Renal pelvis (tissue), 4 donors: ENCODE results near the gene FHOD1. TPM values are rescaled to one million over a fixed set of nuclear protein-coding genes. Genes with fewer than 3 reads are reported as not detected.

Experiments
- DNase-seq: peaks from one replicate; pipeline ENCODE4 v3.0.0-alpha.2; 2013
- polyA plus RNA-seq, 3 donors: library from polyadenylated mRNA; unstranded; fragments of 120-200 nt; gene quantifications; one replicate each; pipeline ENCODE4 v1.2.1, GENCODE V29; 2013; ENCODE audit not compliant: insufficient read length in 3 of 3

The FHOD1 gene
- polyA plus RNA-seq, 3 donors, result 45.1 to 48.9 (median 47.5) TPM

DNA sequence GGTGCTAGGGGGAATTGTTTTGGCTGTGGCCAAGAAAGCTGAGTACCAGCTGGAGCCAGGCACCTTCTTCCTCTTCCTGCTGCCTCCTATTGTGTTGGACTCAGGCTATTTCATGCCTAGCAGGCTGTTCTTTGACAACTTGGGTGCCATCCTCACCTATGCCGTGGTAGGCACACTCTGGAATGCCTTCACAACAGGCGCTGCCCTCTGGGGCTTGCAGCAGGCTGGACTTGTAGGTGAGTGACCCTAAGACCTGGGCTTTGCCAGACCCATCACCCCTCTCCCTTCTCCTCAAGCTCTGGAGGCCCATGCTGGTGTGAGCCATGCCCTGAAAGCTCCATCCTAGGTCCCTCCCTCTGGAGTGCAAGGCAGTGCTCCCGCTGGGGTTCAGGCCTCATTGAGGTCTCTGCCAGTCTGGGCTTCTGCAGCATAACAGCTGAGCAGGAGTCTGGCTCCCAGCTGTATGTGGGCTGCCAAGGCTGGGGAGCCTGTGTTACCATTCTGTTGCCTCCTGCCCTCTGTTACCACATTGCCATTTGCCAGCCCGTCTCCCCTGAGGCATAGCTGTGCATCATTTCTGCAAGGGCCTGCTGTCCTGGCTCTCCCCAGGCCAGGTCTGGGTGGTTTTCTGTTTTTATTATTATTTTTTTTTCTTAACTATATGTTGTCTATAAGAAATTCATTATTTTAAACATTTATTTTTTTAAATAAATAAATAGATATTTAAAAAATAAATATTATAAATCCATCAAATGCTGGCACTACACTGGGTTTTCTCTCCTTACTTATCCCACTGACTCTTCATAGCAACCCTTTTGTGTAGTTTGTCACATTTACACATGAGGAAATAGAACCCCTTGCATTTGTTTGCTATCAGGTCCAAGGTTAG is 5.6 kb upstream of the FHOD1 start:
- DNase-seq, result no peak

- DNase-seq, result no peak
These were observed 2.7 kb upstream of the FHOD1 start for GRCh38 chr16:67250045-67250327.

DNA sequence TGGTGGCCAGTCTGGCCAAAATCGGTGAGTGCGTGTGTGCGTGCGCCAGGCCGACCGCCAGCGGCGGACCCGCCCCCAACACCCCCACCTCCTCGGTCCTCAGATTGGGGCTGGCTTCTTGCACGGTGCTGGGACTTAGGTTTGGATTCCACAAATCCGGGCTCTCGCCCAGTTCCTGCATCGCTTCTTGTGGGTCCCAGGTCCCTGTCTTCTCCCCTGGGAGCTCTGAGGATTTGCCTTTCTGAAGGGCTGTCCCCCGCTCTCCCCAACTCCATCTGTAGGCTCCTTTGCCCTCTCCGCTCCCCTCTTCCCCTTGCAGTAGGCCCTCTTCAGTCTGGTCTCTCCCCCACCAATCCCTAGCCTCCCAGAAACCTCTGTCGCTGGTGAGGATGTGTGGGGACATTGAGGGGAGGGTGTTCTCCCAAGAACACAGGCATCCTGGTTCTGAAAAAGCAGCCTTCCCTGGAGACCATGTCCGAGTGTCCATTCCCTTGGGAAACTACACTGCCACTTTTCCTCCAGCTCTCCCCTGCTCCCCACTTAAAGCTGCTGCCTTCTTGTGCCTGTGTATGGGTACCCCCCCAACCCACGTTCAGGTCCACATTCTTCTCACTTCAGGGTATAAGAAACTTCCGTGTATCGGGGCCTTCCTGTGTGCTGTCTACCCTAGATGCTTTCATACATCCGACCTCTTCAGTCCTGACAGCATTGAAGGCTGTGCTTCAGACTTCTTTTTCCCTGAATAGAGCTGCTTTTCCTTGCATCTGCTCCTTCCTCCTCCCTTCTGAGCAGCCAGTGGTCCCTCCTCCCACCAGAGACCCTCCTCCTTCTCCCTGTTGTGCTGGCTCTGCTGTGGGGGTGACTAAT is 2.1 kb upstream of the FHOD1 start:
- DNase-seq, result no peak

- DNase-seq, result no peak
These were observed 1.3 kb upstream of the FHOD1 start, which contains the start of gene SLC9A5 for GRCh38 chr16:67248401-67249177. Gene SLC9A5, plus strand, starts transcription at chr16:67248979. Its CDS starts 36 bp downstream, at chr16:67249015.

- DNase-seq, result no peak
These were observed 756 bp upstream of the FHOD1 start for GRCh38 chr16:67248073-67248400.

DNA sequence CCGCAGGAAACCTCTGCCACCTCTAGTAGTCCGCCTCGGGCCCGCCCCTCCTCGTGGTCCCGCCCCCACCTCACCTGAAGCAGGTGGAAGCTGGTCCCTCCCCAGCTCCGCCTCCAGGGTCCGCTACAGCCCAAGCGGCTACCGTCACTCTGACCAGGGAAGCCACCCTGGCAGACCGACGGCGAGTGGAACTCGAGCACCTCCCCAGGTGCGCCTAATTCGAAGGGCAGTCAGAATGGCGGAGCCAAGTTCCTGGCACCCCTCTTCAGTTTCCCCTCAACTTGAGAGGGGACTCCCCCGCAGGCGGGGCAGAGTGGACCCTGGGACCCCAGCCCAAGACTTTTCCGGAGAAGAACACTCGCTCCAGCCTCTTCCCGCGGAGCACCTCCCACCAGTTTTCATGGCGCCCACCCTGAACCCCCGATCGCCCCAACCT is 507 bp downstream of the FHOD1 start:
- no peak for DNase-seq

GRCh38 chr16:67246081-67246755 is 1.1 kb downstream of the FHOD1 start:
- DNase-seq, result peak; percentile 81

DNA sequence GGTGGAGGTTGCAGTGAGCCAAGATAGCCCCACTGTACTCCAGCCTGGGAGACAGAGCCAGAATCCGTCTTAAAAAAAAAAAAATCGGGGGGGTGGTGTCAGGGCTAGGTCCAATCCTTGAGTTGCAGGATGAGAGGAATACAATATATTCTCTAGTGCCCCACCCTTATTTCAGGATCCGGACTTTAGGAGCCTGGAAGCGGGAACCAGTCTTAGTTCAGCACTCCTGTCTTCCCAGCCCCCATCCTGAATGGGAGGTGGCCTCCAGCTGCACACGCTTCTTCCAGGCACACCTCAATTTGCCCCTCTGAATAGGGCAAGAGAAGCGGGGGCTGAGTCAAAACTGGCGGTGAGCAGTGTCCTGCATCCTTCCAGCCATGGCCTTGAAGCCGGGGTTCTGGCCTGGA is 1.6 kb downstream of the FHOD1 start:
- DNase-seq, result no peak

GRCh38 chr16:67245186-67245585 is 2.1 kb downstream of the FHOD1 start:
- no peak for DNase-seq

DNA sequence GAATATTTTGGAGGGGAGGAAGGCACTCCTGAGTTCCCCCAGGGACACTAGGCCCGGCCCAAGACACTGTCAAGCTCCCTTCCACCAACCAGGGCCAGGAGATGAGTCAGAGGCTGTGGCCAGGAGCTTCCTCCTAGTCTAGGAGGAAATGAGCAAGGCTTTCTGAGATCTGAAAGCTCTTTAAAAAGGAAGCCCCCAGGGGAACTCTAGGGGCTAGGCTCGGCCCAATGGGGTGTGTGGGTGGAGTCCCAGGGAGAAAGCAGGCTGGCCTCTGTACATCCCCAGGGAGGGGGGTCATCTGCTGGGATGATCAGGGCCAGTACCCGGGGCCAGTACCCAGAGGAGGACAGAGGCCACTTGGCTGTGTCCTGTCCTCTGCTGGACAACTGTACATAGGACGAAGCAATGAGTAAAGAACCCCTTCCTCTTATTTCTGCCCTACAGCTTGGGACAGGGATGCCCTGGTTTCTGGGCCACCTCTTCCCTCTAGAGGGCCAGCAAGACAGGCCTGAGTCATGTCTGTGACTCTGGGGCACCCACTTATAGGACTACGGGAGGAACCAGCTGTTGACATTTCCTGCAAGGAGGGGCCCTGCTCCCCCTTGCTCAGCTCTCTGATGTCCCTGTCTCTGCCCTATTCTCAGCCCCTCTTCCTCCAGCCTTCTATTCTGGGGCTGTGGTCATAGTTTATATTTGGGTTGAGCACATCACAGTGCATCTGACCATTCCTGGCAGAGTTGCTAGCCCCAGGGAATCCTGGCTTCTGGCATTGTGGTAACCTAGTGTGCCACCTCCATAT is 2.7 kb downstream of the FHOD1 start:
- DNase-seq, result no peak

DNA sequence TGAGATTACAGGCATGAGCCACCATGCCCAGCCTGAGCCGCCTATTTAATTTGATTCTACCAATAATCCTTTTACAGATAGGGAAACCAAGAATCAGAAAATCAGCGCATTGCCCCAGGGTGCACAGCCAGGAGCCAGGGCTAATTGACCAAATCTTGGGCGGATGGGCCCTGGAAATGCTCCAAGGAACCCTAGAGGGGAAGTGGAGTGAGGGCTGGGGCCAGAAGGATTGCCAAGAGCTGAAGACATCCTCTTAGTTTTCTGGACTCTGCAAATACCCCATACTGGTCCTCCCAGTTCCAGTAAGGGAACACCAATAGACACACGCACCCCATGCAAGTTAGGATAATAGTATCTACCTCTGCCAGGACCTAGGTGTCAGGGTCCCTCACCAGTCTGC is 3.8 kb downstream of the FHOD1 start:
- no peak for DNase-seq

- DNase-seq, result no peak
These were observed 5.0 kb downstream of the FHOD1 start for GRCh38 chr16:67242138-67242730.

- no peak for DNase-seq
These were observed 6.0 kb downstream of the FHOD1 start for GRCh38 chr16:67241008-67241900.

- DNase-seq, result no peak
These were observed 6.8 kb downstream of the FHOD1 start for GRCh38 chr16:67240506-67240905.

DNA sequence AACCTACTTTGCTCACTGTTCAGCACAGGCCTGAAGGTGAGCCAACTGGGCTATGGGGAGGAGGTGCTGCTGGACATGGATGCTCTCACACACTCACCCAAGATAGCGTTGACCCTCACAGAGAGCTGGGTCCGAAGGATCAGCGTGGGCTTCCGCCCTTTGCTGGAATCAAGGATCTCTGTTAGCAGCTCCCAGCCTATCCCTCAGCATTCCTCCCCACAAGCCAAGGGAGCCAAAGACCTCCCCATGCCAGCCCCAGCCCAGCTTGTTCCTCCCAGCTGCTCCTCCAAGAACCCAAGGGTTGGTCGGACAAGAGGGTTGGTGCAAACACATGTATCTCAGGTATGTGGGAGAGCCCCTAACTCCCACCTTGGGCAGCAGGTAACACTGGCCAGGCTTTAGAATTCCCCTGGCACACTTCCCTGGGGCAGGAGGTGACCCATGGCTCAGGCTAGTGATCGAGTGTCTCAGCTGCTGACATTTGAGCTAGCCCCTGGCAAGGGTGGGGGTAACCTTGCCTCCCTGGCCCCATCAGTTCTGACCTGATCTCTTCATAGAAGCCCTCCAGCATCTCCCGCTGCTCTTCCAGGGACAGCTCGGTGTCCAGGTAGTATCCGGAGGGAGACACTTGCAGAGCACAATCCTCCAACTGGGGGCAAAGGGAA is 8.3 kb downstream of the FHOD1 start:
- DNase-seq, result no peak

- no peak for DNase-seq
These were observed 9.1 kb downstream of the FHOD1 start for GRCh38 chr16:67238278-67238575.

DNA sequence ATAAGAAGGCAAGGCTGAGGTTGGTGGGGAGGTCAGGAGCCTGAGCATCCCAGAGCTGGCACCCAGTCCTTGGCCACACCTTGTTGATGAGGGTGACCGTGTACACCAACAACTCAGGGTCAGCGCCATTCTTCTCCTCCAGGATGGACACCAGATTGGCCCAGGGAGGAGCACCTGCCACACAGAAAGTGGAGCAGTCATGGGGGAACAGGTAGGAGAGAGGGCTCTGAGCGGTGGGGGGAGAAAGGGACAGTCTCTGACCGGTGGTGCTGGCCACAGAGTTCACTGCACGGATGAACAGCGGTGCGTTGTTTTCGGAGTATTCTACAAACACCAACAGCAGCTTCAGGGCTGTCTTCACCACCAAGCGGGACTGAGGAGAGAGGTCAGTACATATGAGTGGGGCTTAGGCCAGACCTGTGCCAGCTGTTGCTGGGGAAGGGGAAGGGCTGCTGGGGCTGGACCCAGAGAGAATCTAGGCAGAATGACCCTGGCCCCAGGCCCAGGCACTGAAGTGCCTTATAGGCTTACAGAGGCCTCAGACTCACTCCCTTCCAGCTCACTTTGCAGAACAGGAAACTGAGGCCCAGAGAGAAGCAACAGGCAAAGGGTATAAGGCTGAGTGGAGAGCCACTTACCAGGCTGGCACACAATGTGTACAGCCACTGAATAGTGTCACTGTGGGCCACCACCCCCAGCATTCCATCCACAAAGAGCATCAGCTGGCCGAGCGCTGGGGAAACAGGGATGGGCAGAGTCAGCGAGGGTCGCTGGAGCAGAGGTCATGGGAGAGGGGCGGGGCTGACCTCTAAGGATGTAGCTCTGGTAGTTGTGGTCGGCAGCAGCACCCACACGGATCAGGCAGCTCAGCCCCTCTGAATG is 9.6 kb downstream of the FHOD1 start:
- DNase-seq, result no peak
